HFFc6 (cell line): ENCODE data around the gene FLNC. TPM values are rescaled to one million over a fixed set of nuclear protein-coding genes. Genes with fewer than 3 reads are reported as not detected.

ENCODE experiments used
- DNase-seq: peaks from one replicate; pipeline ENCODE4 v3.0.0-alpha.2; 2018
- H3K27ac Mint-ChIP-seq: 2 replicates; pipeline ENCODE4 v1.8.0; 2020; ENCODE audit warnings: mild to moderate bottlenecking, mixed read lengths
- H3K27me3 Mint-ChIP-seq: 2 replicates; pipeline ENCODE4 v1.8.0; 2021; ENCODE audit warnings: mild to moderate bottlenecking, moderate library complexity, mixed read lengths; ENCODE audit not compliant: insufficient read depth
- H3K36me3 Mint-ChIP-seq: 2 replicates; pipeline ENCODE4 v1.8.0; 2021; ENCODE audit warnings: low read depth, mixed read lengths
- H3K4me1 Mint-ChIP-seq: 2 replicates; pipeline ENCODE4 v1.8.0; 2020; ENCODE audit warnings: low read depth, mixed read lengths
- H3K4me3 Mint-ChIP-seq: 2 replicates; pipeline ENCODE4 v1.8.0; 2020; ENCODE audit warnings: mild to moderate bottlenecking, moderate library complexity, mixed read lengths
- H3K9me3 Mint-ChIP-seq: 2 replicates; pipeline ENCODE4 v1.8.0; 2020; ENCODE audit warnings: mild to moderate bottlenecking, mixed read lengths
- total RNA-seq, 6 experiments: library from RNA; stranded (reverse); fragmentation: NEBNext Ultra II Directional; extraction: Animal tissue kit (Norgen Biotek cat#: 25700); gene quantifications; 2 replicates in 1 of 6; 3 replicates in 5 of 6; pipeline ENCODE4 v1.2.3, GENCODE V29; 2021
- TF ChIP-seq, protein P1 (sequence below): fragments of 200-600 bp; sonication (generic); IDR thresholded peaks from 2 replicates; pipeline ENCODE4 v1.5.0; 2021; ENCODE audit warnings: antibody characterized with exemption, mild to moderate bottlenecking

FLNC gene
- total RNA-seq, 6 experiments from 2014 or later, result 492 to 540 (median 512) TPM

- Mint-ChIP-seq H3K4me1 (no peaks in the 10 kb centered on the region), H3K9me3 (no peaks in the 10 kb centered on the region), H3K36me3 (no peaks in the 10 kb centered on the region), H3K27ac (no peak overlapping the region), H3K27me3 (peaks cover 9% of the 10 kb centered on the region; the same call in 1 of the 2 replicates), H3K4me3 (no peak overlapping the region)
- TF ChIP-seq, protein P1, sequence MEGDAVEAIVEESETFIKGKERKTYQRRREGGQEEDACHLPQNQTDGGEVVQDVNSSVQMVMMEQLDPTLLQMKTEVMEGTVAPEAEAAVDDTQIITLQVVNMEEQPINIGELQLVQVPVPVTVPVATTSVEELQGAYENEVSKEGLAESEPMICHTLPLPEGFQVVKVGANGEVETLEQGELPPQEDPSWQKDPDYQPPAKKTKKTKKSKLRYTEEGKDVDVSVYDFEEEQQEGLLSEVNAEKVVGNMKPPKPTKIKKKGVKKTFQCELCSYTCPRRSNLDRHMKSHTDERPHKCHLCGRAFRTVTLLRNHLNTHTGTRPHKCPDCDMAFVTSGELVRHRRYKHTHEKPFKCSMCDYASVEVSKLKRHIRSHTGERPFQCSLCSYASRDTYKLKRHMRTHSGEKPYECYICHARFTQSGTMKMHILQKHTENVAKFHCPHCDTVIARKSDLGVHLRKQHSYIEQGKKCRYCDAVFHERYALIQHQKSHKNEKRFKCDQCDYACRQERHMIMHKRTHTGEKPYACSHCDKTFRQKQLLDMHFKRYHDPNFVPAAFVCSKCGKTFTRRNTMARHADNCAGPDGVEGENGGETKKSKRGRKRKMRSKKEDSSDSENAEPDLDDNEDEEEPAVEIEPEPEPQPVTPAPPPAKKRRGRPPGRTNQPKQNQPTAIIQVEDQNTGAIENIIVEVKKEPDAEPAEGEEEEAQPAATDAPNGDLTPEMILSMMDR, result no peak
- no peak for DNase-seq
Observed at GRCh38 chr7:128885370-128886187, 55.4 kb downstream of the FLNC start.

DNA sequence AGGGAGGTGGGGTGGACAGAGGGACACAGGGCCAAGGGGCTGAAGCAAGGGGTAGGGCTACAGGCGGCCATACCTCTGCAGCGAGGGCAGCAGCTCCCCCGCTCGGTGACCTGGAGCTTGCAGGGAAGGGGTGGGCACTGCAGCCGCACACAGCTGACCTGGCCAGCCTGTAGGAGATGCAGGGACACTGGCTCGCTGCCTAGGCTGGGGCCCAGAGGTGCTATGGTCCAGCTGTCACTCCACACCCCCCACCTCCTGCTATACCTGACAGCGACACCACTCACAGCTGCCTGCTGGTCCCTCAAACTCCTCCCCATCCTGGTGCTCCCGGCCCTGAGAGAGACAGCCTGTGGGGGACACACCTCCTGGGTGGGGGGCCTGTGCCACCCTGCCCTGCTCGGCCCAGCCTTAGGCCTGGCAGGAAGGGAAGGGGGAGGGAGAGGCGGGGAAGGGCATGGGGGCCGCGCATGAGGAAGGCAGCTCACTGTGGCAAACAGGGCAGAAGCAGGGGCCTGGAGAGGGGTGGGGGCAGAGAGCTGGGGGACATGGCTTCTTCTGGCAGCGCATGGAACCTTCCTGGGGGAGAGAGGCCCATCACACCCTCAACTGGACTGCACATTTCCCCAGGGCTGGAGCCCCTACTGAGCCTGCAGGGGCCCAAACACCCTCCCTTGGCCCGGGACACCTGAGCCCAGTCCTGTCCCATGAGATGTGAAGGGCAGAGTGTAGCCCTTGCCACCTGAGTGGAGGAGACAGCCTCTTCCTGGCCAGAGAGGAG is 56.4 kb downstream of the FLNC start:
- Mint-ChIP-seq H3K4me3 (no peak overlapping the region), H3K36me3 (no peaks in the 10 kb centered on the region), H3K27me3 (peaks cover 2% of the 10 kb centered on the region; the same call in 1 of the 2 replicates), H3K4me1 (no peaks in the 10 kb centered on the region), H3K9me3 (no peaks in the 10 kb centered on the region), H3K27ac (no peak overlapping the region)
- no peak for DNase-seq
- TF ChIP-seq, protein P1, result no peak

GRCh38 chr7:128887169-128888038 is 57.2 kb downstream of the FLNC start:
- H3K4me3 Mint-ChIP-seq, result no peak overlapping the region
- H3K9me3 Mint-ChIP-seq, result no peaks in the 10 kb centered on the region
- DNase-seq, result no peak
- peaks cover 2% of the 10 kb centered on the region; the same call in 1 of the 2 replicates for H3K27me3 Mint-ChIP-seq
- H3K4me1 Mint-ChIP-seq, result no peaks in the 10 kb centered on the region
- TF ChIP-seq, protein P1, result no peak
- no peak overlapping the region for H3K27ac Mint-ChIP-seq
- no peaks in the 10 kb centered on the region for H3K36me3 Mint-ChIP-seq

- H3K27me3 Mint-ChIP-seq, result peaks cover 2% of the 10 kb centered on the region; the same call in 1 of the 2 replicates
- no peak overlapping the region for H3K27ac Mint-ChIP-seq
- no peak overlapping the region for H3K4me3 Mint-ChIP-seq
- no peaks in the 10 kb centered on the region for H3K36me3 Mint-ChIP-seq
- H3K4me1 Mint-ChIP-seq, result no peaks in the 10 kb centered on the region
- no peak for DNase-seq
- no peaks in the 10 kb centered on the region for H3K9me3 Mint-ChIP-seq
- TF ChIP-seq, protein P1, result no peak
Observed at GRCh38 chr7:128888039-128888755, 58.0 kb downstream of the FLNC start.

GRCh38 chr7:128888756-128889095 is 58.5 kb downstream of the FLNC start:
- Mint-ChIP-seq H3K27ac (no peak overlapping the region), H3K4me1 (no peaks in the 10 kb centered on the region), H3K4me3 (no peak overlapping the region), H3K9me3 (no peaks in the 10 kb centered on the region), H3K27me3 (peaks cover 2% of the 10 kb centered on the region; the same call in 1 of the 2 replicates), H3K36me3 (no peaks in the 10 kb centered on the region)
- no peak for DNase-seq
- TF ChIP-seq, protein P1, result no peak
